ENCODE measurements around the gene SULT1C3.

SULT1C3 gene

DNA sequence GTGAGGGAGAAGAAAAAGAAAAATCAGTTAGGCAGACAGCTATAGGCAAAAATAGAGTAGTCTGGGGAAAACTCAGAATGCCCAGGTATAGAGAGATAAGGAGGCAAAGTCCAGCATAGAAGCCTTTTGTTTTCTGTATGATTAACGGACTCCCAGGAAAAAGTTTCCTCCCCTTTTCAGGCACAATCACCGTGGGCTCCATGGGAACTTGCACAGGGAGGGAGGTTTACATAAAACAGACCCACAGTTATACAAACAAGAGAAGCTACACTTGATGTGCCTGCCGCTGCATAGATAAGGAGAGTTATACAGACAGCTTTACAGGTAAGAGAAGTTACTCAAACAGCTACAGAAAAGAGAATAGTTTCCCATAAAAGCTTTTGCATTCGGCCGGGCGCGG lies 39.2 kb upstream of the SULT1C3 start:
- H3K4me1 Mint-ChIP-seq: no peaks in the 10 kb centered on the region
- TF ChIP-seq, protein P1, sequence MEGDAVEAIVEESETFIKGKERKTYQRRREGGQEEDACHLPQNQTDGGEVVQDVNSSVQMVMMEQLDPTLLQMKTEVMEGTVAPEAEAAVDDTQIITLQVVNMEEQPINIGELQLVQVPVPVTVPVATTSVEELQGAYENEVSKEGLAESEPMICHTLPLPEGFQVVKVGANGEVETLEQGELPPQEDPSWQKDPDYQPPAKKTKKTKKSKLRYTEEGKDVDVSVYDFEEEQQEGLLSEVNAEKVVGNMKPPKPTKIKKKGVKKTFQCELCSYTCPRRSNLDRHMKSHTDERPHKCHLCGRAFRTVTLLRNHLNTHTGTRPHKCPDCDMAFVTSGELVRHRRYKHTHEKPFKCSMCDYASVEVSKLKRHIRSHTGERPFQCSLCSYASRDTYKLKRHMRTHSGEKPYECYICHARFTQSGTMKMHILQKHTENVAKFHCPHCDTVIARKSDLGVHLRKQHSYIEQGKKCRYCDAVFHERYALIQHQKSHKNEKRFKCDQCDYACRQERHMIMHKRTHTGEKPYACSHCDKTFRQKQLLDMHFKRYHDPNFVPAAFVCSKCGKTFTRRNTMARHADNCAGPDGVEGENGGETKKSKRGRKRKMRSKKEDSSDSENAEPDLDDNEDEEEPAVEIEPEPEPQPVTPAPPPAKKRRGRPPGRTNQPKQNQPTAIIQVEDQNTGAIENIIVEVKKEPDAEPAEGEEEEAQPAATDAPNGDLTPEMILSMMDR (IDR thresholded peaks at IDR 0.05; ENCODE audit: unreplicated experiment in 3 of 3): no peak
- H3K27me3 Mint-ChIP-seq (ENCODE audit: low read depth): no peaks in the 10 kb centered on the region
- H3K4me3 Mint-ChIP-seq: no peak overlapping the region
- peaks cover 26% of the 10 kb centered on the region for H3K9me3 Mint-ChIP-seq
- H3K27ac Mint-ChIP-seq: no peak overlapping the region
- H3K36me3 Mint-ChIP-seq (ENCODE audit: low read depth): peaks cover 21% of the 10 kb centered on the region

DNA sequence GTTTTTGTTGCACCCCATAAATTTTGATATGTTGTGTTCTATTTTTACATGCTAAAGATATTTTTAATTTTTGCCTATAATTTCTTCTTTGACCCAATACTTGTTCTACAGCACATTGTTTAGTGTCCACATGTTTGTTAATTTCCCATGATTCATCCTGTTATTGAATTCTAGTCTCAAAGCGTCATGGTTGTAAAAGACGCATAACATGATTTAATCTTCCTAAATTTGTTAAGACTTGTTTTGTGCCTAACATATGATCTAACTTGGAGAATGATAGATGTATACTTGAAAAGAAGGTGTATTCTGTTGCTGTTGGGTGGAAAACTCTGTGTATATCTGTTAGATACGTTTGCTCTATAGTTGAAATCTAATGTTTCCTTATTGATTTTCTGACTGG lies 27.1 kb upstream of the SULT1C3 start:
- no peaks in the 10 kb centered on the region for H3K27me3 Mint-ChIP-seq (ENCODE audit: low read depth)
- peaks cover 9% of the 10 kb centered on the region for H3K36me3 Mint-ChIP-seq (ENCODE audit: low read depth)
- no peaks in the 10 kb centered on the region for H3K4me1 Mint-ChIP-seq
- peaks cover 34% of the 10 kb centered on the region for H3K9me3 Mint-ChIP-seq
- no peak overlapping the region for H3K4me3 Mint-ChIP-seq
- TF ChIP-seq, protein P1 (IDR thresholded peaks at IDR 0.05; ENCODE audit: unreplicated experiment in 3 of 3): no peak
- no peak overlapping the region for H3K27ac Mint-ChIP-seq

DNA sequence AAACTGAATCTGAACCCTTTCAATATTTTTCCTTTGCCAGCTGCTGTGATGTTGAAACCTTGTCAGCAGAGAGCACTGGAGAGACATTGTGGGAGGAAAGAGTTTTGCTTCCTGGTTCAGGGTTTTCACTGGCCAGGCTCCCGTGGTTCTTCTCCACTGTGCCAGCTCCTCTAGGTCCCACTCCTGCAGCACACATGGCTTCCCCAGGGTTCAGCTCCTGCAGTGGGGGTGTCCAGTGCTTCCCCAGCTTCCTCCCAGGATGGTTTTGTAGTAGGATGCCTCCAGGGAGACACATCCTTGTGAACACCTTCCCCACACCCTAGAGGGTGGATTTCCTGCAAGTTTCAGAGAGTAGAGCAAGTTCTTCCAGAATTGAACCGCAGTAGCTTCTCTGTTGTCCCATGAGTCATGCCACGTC lies 24.0 kb upstream of the SULT1C3 start:
- no peak overlapping the region for H3K27ac Mint-ChIP-seq

GRCh38 chr2:108217211-108217610 lies 22.6 kb upstream of the SULT1C3 start:
- TF ChIP-seq, protein P1 (IDR thresholded peaks at IDR 0.05; ENCODE audit: unreplicated experiment in 3 of 3): no peak
- H3K36me3 Mint-ChIP-seq (ENCODE audit: low read depth): peaks cover 3% of the 10 kb centered on the region
- H3K27me3 Mint-ChIP-seq (ENCODE audit: low read depth): no peaks in the 10 kb centered on the region
- H3K4me3 Mint-ChIP-seq: no peak overlapping the region
- H3K9me3 Mint-ChIP-seq: peaks cover 5% of the 10 kb centered on the region
- H3K27ac Mint-ChIP-seq: no peak overlapping the region
- H3K4me1 Mint-ChIP-seq: peaks cover 5% of the 10 kb centered on the region

More for the DNA sequence above, 24.0 kb upstream of the SULT1C3 start:
- Mint-ChIP-seq H3K9me3 (peaks cover 13% of the 10 kb centered on the region), H3K36me3 (ENCODE audit: low read depth) (peaks cover 3% of the 10 kb centered on the region), H3K4me1 (peaks cover 5% of the 10 kb centered on the region), H3K27me3 (ENCODE audit: low read depth) (no peaks in the 10 kb centered on the region), H3K4me3 (no peak overlapping the region)
- TF ChIP-seq, protein P1 (IDR thresholded peaks at IDR 0.05; ENCODE audit: unreplicated experiment in 3 of 3): peak; percentile 38 to 56 (median 50)

DNA sequence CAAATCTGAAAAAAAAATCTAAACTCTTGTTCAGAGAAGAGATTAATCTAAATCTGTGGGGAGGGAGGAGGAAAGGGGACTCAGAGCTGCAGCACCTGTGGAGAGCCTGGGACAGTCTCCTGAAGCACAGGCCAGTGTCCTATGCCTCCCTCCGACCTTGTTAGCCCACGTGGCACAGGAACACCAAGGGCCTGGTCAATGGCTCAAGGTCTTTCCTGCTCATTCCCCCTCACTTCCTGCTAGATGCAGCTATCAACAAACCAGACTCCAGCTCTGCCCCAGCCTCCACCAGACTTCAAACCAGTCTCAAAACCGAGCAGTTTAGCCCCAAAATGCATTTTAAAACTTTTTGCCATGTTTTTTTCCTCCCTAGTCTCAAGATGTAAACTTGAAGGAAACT lies 20.1 kb upstream of the SULT1C3 start:
- H3K27me3 Mint-ChIP-seq (ENCODE audit: low read depth): no peaks in the 10 kb centered on the region
- peaks cover 23% of the 10 kb centered on the region for H3K9me3 Mint-ChIP-seq
- peaks cover 5% of the 10 kb centered on the region for H3K4me1 Mint-ChIP-seq
- no peak overlapping the region for H3K27ac Mint-ChIP-seq
- peaks cover 14% of the 10 kb centered on the region for H3K36me3 Mint-ChIP-seq (ENCODE audit: low read depth)
- H3K4me3 Mint-ChIP-seq: no peak overlapping the region
- TF ChIP-seq, protein P1 (IDR thresholded peaks at IDR 0.05; ENCODE audit: unreplicated experiment in 3 of 3): no peak

DNA sequence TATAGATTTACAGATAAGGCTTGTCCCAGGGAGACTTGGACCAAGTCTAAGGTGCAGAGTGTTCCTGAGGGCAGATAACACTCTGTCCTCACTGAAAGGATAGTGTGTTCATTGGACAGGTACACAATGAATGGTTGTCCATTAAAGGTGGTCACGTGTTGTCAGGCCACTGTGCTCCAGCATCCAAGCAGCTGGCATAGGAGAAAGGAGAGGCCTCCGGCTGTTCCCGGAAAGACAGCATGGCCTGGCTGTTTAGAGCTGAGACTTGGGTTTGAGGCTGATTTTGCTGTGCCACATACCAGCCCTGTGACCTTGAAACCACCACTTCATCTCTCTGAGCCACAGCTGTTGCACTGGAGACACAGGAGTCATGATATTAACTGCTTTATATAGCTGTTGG lies 19.6 kb upstream of the SULT1C3 start:
- peaks cover 26% of the 10 kb centered on the region for H3K9me3 Mint-ChIP-seq
- H3K4me3 Mint-ChIP-seq: no peak overlapping the region
- TF ChIP-seq, protein P1 (IDR thresholded peaks at IDR 0.05; ENCODE audit: unreplicated experiment in 3 of 3): no peak
- peaks cover 5% of the 10 kb centered on the region for H3K4me1 Mint-ChIP-seq
- no peaks in the 10 kb centered on the region for H3K27me3 Mint-ChIP-seq (ENCODE audit: low read depth)
- no peak overlapping the region for H3K27ac Mint-ChIP-seq
- peaks cover 16% of the 10 kb centered on the region for H3K36me3 Mint-ChIP-seq (ENCODE audit: low read depth)
